Transverse colon (tissue), 4 donors: ENCODE results near the gene SORT1. TPM values are rescaled to one million over a fixed set of nuclear protein-coding genes. Genes with fewer than 3 reads are reported as not detected.
A peak's percentile ranks its signal among the peaks of the same experiment; 100 is the strongest.

ENCODE experiments used
- DNase-seq: peaks from one replicate; pipeline ENCODE4 v3.0.0-alpha.2; 2019
- H3K27ac ChIP-seq, 4 donors: fragments of 200-600 bp; sonication (generic); 2 replicates each; pipeline ENCODE4 v1.5.1; 2016 to 2018; ENCODE audit warnings: inconsistent platforms in 4 of 4
- H3K27me3 ChIP-seq: fragments of 200-600 bp; sonication (generic); 2 replicates; pipeline ENCODE4 v1.5.1; 2017; ENCODE audit warnings: inconsistent platforms
- H3K36me3 ChIP-seq, 4 donors: fragments of 200-600 bp; sonication (generic); 2 replicates each; pipeline ENCODE4 v1.5.1; 2017 to 2019; ENCODE audit warnings: inconsistent platforms in 4 of 4
- H3K4me1 ChIP-seq, 4 donors: fragments of 200-600 bp; sonication (generic); 2 replicates each; pipeline ENCODE4 v1.5.1; 2017 to 2020; ENCODE audit warnings: inconsistent platforms in 4 of 4
- H3K4me3 ChIP-seq, 4 donors: fragments of 200-600 bp; sonication (generic); 1 replicate in 1 of 4; 2 replicates in 3 of 4; pipeline versions ENCODE4 v1.5.1 to v1.6.1; 2017 to 2019; ENCODE audit warnings: inconsistent platforms in 4 of 4
- H3K9me3 ChIP-seq, 2 donors: fragments of 200-600 bp; sonication (generic); 2 replicates each; pipeline ENCODE4 v1.5.1; 2017 to 2019; ENCODE audit warnings: inconsistent platforms in 2 of 2
- EP300 ChIP-seq: sonication (generic); formaldehyde crosslinking; IDR thresholded peaks from one replicate; pipeline ENCODE4 v1.6.1; 2017; ENCODE audit warnings: antibody characterized with exemption, low read depth
- POLR2A ChIP-seq: fragments of 450-650 bp; IDR thresholded peaks from one replicate; pipeline ENCODE4 v1.6.1; 2016; ENCODE audit warnings: antibody characterized with exemption, mild to moderate bottlenecking, moderate library complexity
- POLR2AphosphoS5 ChIP-seq, 3 donors: sonication (generic); formaldehyde crosslinking; IDR thresholded peaks; one replicate each; pipeline ENCODE4 v1.6.1; 2016; ENCODE audit warnings: antibody characterized with exemption in 3 of 3
- WGBS, 2 donors: methylation state at CpG; one replicate each; pipeline ENCODE4 v1.1.5; 2018; ENCODE audit warnings: low coverage in 1 of 2; 5-methylcytosine and 5-hydroxymethylcytosine counted together
- in situ Hi-C, 4 donors: fragments of 200-750 bp; cut with MboI; loops; one replicate each; pipeline versions ENCODE4 v1.15.0 to v1.15.1; 2017; ENCODE audit warnings: low sequenced_read_pairs in 3 of 4, low pct_ligation_motif_present in 1 of 4, low pct_unique_long_range_greater_than_20kb in 1 of 4
- intact Hi-C: fragments of 100-400 bp; cut with DNase I; formaldehyde crosslinking; loops from one replicate; pipeline ENCODE4 v1.15.1; 2023; ENCODE audit warnings: low total_unique reads
- total RNA-seq, 4 donors: library from RNA; depleted of rRNA; stranded (reverse); fragments of >200 nt; gene quantifications; one replicate each; pipeline ENCODE4 v1.1.0, GENCODE V29; 2016
- TF ChIP-seq, protein P1 (sequence below), 5 experiments: fragments of 200-600 bp in 3 of 5; fragments of 450-650 bp in 2 of 5; sonication (generic) in 3 of 5; IDR thresholded peaks; 1 replicate in 2 of 5; 2 replicates in 3 of 5; pipeline ENCODE4 v1.5.1; 2016 to 2017; ENCODE audit warnings: antibody characterized with exemption in 5 of 5, inconsistent platforms in 3 of 5, mild to moderate bottlenecking in 2 of 5, moderate library complexity in 1 of 5

The SORT1 gene
- total RNA-seq, 4 donors from 2014 or later, result 53.5 to 79.3 (median 66.2) TPM

DNA sequence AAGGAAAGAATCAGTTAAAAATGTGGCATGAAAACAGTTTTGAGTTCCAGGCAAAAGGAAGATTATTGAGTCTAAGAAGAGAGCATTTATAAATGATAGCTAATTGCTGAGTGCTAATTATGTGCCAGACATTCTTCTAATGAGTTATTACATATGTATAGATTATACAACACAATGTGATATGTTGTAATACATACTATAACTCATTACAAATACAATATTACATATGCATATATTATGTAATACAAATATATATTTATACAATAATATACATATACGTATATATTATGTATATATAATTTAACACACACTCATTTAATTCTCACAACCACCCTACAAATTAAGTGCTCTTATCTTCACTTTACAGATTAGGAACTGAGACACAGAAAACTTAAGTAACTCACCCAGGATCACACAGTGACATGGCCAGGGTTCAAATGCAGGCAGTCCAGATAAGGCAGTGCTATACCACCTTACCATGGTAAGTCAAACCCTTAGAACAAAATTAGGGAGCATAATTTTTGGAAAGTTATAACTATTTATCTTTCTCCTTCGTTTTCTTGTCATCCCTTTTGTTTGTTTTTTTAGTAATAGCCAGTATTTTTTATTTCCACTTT is 4.0 kb downstream of the SORT1 start:
- intact Hi-C loops, result no loop called here
- in situ Hi-C loops, result no loop called here
- H3K27me3 ChIP-seq, result no peaks in the 10 kb centered on the region
- H3K9me3 ChIP-seq, result no peaks in the 10 kb centered on the region
- TF ChIP-seq, protein P1, sequence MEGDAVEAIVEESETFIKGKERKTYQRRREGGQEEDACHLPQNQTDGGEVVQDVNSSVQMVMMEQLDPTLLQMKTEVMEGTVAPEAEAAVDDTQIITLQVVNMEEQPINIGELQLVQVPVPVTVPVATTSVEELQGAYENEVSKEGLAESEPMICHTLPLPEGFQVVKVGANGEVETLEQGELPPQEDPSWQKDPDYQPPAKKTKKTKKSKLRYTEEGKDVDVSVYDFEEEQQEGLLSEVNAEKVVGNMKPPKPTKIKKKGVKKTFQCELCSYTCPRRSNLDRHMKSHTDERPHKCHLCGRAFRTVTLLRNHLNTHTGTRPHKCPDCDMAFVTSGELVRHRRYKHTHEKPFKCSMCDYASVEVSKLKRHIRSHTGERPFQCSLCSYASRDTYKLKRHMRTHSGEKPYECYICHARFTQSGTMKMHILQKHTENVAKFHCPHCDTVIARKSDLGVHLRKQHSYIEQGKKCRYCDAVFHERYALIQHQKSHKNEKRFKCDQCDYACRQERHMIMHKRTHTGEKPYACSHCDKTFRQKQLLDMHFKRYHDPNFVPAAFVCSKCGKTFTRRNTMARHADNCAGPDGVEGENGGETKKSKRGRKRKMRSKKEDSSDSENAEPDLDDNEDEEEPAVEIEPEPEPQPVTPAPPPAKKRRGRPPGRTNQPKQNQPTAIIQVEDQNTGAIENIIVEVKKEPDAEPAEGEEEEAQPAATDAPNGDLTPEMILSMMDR (IDR thresholded peaks at IDR 0.05), result no peak
- TF ChIP-seq POLR2A (no peak), EP300 (no peak), POLR2AphosphoS5 (IDR thresholded peaks at IDR 0.05) (no peak)
- peak overlapping the region; percentile 85 to 89 (median 86) for H3K27ac ChIP-seq
- H3K36me3 ChIP-seq, result no peaks in the 10 kb centered on the region
- H3K4me3 ChIP-seq, result peak overlapping the region in 2 of 4 donors; percentile 0 to 13
- DNase-seq, result no peak
- 31 to 40% methylated on average over 2 of the region's 2 CpGs for WGBS, 2 donors
- H3K4me1 ChIP-seq, result peaks cover 41 to 88% (median 62%) of the 10 kb centered on the region in 4 donors

DNA sequence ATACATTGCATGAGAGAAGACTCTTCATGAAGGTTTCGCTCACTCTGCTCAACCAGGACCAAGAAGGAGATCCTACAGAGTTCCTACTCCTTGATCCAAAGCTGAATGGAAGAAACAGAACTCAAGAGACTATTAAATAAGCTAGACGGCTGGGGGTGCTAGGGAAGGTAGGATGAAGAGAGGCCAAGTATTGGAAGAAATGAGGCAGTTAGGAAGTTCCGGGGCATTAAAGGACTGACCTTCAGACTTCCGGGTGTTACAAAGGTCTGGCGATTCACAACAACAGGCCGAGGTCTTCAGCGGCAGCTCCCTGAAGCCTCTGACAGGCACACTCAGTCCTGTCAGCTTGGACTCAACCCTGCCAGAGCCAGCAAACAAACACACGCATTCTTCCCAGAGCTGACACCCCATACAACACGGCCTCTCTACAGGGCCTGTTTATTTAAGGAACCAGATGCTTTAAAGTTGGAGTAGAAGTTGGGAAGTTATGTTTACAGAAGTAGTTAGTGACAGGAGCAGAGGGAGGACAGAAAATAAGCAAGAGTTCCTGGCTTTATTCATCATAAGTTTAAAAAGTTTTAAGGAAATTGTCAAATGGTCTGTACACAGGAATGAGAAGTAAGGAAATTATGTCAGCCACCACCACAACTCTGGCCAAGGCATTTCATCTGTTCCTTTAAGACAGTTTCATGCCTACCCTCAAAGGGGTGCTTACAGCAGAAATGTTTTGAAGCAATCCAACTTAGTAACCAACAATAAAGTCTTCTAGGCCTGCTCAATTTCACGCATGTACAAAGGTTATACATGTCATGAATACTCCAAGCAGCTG is 4.7 kb downstream of the SORT1 start:
- Histone ChIP-seq H3K4me1 (peaks cover 41 to 81% (median 58%) of the 10 kb centered on the region in 4 donors), H3K27ac (peak overlapping the region; percentile 85 to 89 (median 86)), H3K36me3 (no peaks in the 10 kb centered on the region), H3K9me3 (no peaks in the 10 kb centered on the region), H3K27me3 (no peaks in the 10 kb centered on the region), H3K4me3 (peak overlapping the region in 2 of 4 donors; percentile 0 to 13)
- peak; percentile 63 for TF ChIP-seq POLR2A
- TF ChIP-seq POLR2AphosphoS5 (IDR thresholded peaks at IDR 0.05), result peak; percentile 20 to 85 (median 62)
- TF ChIP-seq, protein P1 (IDR thresholded peaks at IDR 0.05), result no peak
- TF ChIP-seq EP300, result no peak
- intact Hi-C loops, result no loop called here
- DNase-seq, result peak; percentile 73
- 24 to 27% methylated on average over 7 to 10 of the region's 10 CpGs for WGBS, 2 donors
- in situ Hi-C loops, result no loop called here

DNA sequence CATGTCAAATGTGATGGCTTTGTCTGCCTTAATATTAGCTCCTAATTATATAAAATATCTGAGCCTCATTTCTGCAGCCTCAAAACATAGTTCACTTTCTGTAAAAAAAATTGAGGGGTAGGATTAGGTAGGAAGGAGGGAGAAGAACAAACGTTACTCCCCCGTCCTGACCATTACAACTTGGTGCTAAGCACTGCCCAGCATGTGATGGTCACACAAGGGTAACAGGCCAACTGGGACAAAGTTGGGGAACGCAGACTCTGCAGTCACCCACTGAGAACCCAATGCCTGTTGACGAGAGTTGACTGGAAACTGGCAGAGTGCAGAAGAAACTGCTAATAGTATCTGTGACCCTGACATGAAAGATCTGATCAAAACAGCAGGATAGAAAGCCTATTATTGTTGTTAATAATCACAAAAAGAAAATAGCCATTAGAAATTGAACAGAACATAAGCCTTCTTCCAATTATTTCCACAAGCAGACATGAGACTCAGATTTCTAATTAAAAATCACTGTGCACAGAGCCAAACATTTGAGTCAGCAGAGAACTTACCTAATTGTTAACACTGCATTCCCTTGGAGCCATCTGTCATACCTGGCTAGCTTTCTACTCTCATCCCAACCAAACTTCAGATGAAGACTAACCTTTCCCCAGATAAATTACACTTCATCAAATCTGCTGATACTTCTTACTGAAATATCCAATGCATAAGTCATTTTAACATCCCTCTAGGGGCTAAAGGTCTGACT is 5.5 kb downstream of the SORT1 start:
- Histone ChIP-seq H3K27me3 (no peaks in the 10 kb centered on the region), H3K4me3 (peak overlapping the region in 1 of 4 donors; percentile 13), H3K27ac (peak overlapping the region; percentile 85 to 89 (median 86)), H3K36me3 (no peaks in the 10 kb centered on the region), H3K9me3 (no peaks in the 10 kb centered on the region), H3K4me1 (peaks cover 41 to 81% (median 58%) of the 10 kb centered on the region in 4 donors)
- 64 to 81% methylated on average over 4 of the region's 4 CpGs for WGBS, 2 donors
- intact Hi-C loops (no loop called here), in situ Hi-C loops (no loop called here)
- TF ChIP-seq EP300 (no peak), POLR2AphosphoS5 (IDR thresholded peaks at IDR 0.05) (no peak), POLR2A (no peak)
- TF ChIP-seq, protein P1 (IDR thresholded peaks at IDR 0.05), result no peak
- DNase-seq, result no peak

DNA sequence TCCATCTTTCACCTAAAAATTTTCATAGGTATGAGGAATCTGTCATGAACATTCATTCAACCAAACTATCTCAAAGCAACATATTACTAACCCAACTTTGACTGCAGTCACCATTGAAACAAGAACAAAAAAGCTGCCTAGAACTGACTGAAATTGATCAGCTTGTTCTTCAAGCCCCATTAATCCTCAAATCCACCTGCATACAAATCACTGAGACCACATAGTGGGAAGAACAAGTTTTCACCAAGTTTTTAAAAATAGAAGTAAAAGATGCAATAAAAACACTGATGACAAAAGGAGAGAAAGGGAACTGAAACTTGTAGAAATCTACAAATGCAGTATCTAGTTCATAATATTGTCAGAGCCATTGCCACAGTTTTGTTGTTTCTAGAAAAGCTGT is 6.1 kb downstream of the SORT1 start:
- Histone ChIP-seq H3K36me3 (no peaks in the 10 kb centered on the region), H3K27me3 (no peaks in the 10 kb centered on the region), H3K4me1 (peaks cover 41 to 86% (median 55%) of the 10 kb centered on the region in 4 donors), H3K4me3 (peak overlapping the region in 1 of 4 donors; percentile 13), H3K27ac (peak overlapping the region; percentile 85 to 89 (median 86)), H3K9me3 (no peaks in the 10 kb centered on the region)
- intact Hi-C loops (no loop called here), in situ Hi-C loops (no loop called here)
- no peak for TF ChIP-seq POLR2A
- TF ChIP-seq, protein P1 (IDR thresholded peaks at IDR 0.05), result no peak
- TF ChIP-seq EP300, result no peak
- no peak for TF ChIP-seq POLR2AphosphoS5 (IDR thresholded peaks at IDR 0.05)
- DNase-seq, result no peak
